HG02610 (cell line): ENCODE data around the gene GJA5.

Experiments used
- ATAC-seq: cut with Tn5 transposase; IDR thresholded peaks from one replicate; pipeline ENCODE4 v1.9.1; 2021; ENCODE audit warnings: mild to moderate bottlenecking, moderate library complexity; ENCODE audit not compliant: unreplicated experiment

The GJA5 gene

GRCh38 chr1:147760481-147761260 is at the start of gene GJA5:
Gene GJA5, minus strand, starts transcription at chr1:147760602. Its CDS starts 1,364 bp downstream, at chr1:147759238.
- no peak for ATAC-seq

- ATAC-seq: no peak
These were observed 48.8 kb upstream of the GJA5 start for GRCh38 chr1:147809236-147809635.

DNA sequence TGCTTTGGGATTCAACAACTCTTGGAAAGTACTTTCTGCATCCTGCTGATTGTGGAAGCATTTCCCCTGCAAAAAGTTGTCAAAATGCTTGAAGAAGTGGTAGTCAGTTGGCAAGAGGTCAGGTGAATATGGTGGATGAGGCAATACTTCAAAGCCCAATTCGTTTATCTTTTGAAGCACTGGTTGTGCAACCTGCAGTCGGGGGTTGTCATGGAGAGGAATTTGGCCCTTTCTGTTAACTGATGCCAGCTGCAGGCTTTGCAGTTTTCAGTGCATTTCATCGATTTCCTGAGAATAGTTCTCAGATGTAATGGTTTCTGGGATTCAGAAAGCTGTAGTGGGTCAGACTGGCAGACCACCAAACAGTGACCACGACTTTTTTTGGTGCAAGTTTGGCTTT is 47.6 kb upstream of the GJA5 start:
- ATAC-seq: no peak

DNA sequence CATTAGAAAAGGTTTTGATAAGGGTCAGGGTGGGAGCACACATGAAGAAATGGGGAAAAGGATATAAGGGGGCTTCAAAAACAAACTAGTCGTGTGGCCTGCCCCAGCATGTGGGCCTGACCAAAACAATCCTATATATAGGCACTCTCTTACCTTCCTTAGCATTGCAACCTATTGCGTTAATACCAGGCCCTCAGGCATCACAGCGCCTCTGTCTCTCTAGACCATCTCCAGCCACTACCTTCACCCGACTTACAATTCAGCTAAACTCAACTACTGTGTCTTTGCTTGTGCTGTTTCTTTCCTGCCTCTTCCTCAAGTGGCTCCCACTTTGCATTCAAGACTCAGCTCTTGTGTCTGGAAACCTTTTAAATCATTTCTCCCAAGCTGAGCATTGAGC is 47.0 kb upstream of the GJA5 start:
- ATAC-seq: no peak

GRCh38 chr1:147804942-147805723 is 44.7 kb upstream of the GJA5 start:
- no peak for ATAC-seq

GRCh38 chr1:147800804-147801203 is 40.4 kb upstream of the GJA5 start:
- no peak for ATAC-seq

- no peak for ATAC-seq
These were observed 38.3 kb upstream of the GJA5 start for GRCh38 chr1:147798731-147799130.

DNA sequence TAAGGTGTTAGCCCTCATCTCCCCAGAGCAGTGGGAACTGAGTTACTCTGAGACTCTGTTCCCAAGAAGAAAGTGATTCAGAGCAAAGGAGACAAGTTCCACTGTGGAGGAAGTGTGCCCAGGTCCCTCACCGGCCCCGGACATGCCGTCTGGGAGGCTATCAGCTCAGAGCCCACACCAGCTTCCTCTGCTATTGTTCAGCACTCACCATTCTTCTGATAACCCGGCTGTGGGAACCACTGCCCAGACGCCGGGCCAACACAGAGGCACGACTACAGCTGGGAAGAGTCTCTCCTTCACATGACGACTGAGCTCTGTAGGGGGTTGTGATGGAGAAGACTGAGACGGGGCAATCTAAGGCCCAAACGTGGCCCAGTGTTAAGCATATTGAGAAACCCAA is 34.2 kb upstream of the GJA5 start:
- no peak for ATAC-seq

DNA sequence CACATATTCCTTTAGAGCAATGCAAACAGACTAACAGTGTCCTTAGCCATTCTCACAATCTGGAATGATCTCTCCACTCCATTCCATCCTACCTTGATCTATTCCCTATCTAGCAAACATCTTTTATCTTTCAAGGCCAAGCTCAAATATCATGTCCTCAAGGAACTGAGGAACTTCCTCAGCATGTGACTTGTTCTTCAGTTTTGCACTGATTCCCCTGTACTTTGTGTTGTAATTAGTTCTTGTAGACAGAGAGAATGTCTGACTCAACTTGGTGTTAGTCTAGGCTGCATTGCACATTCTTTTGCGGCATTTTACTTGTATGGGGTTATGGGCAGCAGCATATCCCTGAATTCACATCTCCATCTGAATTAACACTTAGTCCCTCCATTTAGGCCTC is 31.5 kb upstream of the GJA5 start:
- ATAC-seq: no peak

- ATAC-seq: no peak
These were observed 27.4 kb upstream of the GJA5 start for GRCh38 chr1:147787765-147788164.

DNA sequence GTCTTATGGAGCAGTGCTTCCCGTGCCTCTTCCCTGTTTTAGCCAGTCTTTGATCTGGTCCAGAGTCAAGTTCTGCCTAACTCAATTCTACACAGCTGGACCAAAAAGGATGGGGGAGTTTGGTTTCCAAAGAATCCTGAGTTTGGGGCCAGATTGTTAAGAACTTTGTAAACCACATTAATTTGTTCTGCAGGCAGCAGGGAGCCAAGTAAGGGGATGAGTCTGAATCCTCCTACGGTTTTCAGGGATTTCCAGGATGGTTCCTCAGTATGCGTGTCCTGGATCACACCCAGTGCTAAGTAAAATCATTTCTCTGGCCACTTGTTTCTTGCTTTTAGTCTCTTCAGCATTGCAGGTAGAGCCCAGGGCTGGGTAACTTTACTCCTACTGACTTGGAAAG is 26.1 kb upstream of the GJA5 start:
- ATAC-seq: no peak

GRCh38 chr1:147785794-147786506 is 25.5 kb upstream of the GJA5 start:
- ATAC-seq: no peak

- ATAC-seq: no peak
These were observed 24.5 kb upstream of the GJA5 start for GRCh38 chr1:147784941-147785340.

DNA sequence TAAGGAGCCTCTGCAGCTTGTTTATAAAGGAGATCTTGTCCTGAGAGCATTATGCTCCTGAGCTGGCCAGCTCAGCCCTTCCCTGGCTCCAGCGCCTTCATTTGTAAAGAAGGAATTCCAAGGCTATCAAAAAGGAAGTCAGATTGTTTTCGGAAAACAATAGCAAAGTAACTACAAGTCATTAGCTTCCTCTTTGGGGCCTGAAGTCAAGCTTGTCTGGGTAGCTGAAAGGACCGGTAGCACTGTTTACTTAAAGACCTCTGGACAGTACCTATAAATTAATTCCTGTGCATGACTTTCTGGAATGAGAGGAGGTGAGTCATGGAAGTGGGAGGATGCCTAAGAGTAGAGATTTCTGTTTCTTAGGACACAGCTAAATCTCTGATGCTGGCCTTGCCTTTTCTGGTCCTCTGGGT is 20.7 kb upstream of the GJA5 start:
- no peak for ATAC-seq

DNA sequence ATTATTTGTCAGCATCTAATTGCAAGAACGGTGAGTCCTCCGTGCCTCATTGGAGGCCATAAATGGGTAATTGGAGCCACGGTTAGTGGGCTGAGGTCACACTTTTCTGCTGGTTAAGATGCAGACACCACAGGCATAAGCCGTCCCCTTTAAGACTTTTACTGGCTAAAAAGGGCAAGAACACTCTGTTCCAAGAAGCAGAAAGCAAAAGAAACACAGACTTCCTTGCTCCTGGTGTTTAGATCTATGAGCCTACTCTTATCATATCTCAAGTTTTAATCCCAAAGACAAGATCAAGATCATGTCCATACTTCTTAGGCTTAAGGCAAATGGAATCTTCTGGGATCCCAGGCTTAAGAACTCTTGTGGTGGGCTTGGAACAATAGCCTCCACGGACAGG is 17.3 kb upstream of the GJA5 start:
- no peak for ATAC-seq

DNA sequence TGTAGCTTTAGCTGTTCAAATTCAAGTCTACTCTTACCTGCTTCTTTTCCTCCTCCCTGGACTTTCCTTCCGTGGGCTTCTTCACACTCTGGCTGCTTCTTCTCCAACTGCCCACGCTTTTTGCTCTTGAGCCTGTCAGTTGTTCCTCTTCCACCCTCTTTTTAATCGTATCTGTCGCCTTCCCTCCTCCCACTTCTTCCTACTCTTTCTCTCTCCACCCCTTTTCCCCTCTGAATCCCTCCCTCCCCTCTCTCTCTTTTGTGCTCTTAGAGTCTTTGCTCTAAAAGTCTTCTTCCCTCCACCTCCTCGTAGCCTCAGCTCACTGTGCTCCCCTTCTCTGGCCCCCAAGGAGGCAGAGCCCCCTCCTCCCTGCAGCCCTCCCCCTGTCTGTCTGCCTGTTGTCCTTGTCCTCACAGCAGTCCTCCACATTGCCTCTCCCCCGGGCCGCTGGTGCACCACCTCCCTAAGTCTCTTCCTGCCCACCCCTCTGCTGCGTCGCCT is 12.9 kb upstream of the GJA5 start:
- no peak for ATAC-seq

DNA sequence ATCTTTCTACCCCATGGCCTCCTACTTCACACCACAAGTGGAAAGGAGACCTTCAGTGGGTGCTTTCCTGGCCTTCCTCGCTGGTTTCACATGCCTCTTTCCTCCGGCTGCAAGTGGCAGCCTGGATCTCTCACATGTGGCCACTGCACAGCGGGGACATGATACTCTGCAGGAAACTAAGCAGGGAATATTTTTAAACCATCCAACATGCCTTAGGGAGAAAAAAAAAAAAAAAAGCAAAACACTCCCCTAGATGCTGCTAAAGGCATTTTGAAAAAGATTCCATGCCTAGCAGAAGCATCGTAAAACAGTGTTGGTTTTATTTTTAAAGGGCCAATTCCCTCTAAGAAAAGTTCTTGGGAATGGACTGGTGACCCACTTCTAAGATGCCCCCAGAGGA is 12.2 kb upstream of the GJA5 start:
- no peak for ATAC-seq

DNA sequence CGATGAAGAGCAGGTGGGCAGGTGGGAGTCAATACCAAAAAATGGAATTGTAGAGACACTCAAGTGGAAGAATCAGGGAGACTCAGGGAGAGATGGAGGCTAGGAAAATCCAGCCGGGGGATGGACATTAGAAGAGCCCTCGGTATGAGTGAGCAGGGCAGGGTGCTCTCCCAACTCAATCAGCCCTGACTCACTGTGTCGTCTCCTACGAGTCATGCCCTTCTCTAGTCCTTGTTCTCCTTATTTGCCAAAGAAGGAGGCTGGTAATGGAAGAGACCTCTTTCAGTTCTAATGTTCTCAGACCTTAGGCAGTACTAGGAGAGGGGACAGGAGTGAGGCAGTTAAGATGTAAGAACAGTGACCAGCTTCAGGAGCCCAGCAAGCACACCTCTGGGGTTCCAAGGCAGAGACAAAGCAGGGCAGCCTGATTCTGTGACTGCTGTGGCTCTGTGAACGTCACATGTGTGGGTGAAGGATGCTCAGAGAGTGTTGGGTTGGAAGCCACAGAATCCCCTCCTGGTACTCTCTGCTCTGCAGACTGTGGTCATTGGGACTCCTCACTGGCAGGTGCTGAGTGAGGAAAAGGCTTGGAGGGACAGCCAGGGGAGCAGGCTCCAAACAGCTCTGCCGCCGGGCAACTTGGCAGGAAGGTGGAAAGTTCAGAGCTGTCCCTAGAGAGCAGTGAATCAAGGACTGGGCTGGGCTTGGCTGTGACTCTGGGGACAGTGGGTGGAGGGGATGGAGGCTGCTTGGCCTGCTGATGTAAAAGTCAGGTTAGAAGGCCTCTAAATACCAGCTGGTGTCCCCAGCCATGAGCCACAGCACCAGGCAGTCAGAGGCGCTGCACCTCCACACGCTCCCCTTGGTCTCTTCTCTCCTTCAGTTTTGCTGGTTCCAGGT is 11.1 kb upstream of the GJA5 start:
- no peak for ATAC-seq

GRCh38 chr1:147769106-147769505 is 8.7 kb upstream of the GJA5 start:
- ATAC-seq: no peak

GRCh38 chr1:147768582-147768981 is 8.2 kb upstream of the GJA5 start:
- no peak for ATAC-seq
